Femur (tissue), 1 donor: ENCODE measurements around the gene UGT1A7.

Experiments
- DNase-seq: peaks from one replicate; pipeline ENCODE4 v3.0.0-alpha.2; 2017

UGT1A7 gene

DNA sequence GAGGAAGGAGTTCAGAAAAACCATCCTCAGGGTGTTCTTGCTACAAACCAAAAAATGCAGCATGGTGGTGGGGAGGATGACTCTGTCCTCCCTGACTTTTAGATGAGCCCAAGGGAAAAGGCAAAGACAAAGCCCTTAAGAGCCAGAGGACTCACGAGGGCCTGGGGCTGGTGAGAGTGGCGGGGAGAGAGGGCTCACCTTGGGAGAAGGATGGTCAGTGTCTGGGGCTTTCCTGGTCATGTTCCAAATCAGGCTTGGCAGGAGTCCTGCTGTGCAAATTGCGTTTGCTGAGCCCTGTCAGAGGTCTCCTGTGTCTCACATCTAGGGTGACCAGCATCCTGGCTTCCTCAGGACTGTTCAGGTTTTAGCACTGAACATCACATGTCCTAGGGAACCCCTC, 83.1 kb downstream of the UGT1A7 start:
- no peak for DNase-seq

DNA sequence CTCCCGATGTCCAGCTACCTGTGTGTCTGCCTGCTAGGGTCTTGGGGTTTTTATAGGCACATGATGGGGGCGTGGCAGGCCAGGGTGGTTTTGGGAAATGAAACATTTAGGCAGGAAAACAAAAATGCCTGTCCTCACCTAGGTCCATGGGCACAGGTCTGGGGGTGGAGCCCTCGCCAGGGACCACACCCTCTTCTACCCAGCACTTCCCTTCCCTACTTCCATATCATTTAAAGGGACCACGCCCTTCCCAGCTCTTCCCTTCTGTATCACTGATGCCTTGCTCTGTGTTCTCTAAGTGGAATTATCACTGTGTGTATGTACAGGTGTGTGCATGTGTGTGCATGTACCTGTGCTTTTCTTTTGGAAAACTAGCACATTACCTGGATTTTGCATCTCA, 84.7 kb downstream of the UGT1A7 start:
- DNase-seq: no peak

DNA sequence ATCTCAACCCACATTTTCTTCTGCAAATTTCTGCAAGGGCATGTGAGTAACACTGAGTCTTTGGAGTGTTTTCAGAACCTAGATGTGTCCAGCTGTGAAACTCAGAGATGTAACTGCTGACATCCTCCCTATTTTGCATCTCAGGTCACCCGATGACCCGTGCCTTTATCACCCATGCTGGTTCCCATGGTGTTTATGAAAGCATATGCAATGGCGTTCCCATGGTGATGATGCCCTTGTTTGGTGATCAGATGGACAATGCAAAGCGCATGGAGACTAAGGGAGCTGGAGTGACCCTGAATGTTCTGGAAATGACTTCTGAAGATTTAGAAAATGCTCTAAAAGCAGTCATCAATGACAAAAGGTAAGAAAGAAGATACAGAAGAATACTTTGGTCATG, 86.4 kb downstream of the UGT1A7 start:
- no peak for DNase-seq

DNA sequence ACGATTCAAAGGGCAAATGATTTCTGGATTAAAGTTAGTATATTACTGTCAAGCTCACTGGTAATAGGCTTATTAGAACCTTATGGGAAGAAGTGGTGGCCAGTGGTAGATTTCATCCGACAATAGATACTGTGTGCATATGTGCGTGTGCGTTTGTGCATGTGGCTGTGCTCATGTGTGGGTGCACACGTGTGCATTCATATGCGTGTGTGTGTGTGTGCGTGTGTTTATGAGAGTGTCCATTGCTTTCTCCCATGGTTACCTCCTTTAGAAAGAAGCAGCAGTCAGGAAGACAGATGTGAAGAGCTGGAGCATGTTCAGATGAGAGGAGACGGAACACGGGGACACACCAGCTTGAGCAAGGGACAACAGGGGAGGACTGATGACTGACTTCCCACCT, 87.6 kb downstream of the UGT1A7 start:
- no peak for DNase-seq

DNA sequence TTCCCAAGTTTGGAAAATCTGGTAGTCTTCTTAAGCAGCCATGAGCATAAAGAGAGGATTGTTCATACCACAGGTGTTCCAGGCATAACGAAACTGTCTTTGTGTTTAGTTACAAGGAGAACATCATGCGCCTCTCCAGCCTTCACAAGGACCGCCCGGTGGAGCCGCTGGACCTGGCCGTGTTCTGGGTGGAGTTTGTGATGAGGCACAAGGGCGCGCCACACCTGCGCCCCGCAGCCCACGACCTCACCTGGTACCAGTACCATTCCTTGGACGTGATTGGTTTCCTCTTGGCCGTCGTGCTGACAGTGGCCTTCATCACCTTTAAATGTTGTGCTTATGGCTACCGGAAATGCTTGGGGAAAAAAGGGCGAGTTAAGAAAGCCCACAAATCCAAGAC, 90.5 kb downstream of the UGT1A7 start:
- no peak for DNase-seq

DNA sequence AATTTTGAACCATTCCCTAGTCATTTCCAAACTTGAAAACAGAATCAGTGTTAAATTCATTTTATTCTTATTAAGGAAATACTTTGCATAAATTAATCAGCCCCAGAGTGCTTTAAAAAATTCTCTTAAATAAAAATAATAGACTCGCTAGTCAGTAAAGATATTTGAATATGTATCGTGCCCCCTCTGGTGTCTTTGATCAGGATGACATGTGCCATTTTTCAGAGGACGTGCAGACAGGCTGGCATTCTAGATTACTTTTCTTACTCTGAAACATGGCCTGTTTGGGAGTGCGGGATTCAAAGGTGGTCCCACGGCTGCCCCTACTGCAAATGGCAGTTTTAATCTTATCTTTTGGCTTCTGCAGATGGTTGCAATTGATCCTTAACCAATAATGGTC, 90.9 kb downstream of the UGT1A7 start:
- no peak for DNase-seq

DNA sequence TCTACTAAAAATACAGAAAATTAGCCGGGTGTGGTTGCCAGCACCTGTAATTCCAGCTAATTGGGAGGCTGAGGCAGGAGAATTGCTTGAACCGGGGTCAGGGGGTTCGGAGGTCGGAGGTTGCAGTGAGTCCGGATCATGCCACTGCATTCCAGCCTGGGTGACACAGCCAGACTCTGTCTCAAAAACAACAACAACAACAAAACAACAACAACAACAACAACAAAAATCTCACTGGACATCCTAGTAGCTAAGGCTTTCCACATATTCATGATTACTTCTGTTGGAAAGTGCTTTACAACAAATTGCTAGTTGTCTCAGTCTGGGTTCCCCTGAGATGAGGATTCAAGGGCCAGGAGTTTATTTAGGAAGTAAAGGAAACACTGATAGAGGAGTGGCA, 92.2 kb downstream of the UGT1A7 start:
- no peak for DNase-seq

DNA sequence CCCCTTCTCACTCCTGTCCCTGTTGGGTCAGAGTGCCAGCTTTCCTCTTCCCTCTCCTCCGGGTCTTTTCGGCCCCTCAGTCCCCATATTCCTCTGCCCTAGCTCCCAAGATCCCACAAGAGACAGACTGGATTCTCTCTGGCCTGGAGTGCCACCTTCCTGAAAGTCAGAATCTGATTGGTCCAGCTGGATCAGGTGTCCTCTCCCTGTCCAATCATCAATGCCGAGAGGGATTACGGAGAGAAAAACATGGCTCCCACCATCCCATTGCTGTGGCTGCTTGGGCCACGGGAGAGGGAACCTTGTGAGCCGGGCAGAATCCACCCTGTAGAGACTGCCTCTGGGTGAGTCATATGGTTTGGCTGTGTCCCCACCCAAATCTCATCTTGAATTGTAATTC, 93.7 kb downstream of the UGT1A7 start:
- DNase-seq: no peak

DNA sequence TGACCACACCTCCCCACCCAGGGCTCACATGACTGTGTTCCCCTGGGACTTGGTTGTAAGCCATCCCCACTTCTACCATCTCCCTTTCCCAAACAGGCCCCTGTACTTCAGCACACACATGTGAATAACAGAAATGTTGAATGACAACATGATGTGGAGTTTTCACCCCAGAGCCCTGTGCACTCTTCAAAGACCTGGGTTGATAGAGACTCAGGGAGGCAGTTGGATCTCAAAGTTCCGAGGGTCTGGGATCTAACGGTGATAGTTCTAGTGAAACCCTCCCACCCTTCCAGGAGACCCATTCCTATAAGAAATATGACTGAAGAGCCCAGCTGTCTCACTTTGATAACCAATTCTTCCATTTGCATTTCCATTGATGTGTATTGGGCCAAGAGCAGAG, 96.3 kb downstream of the UGT1A7 start, which contains the start of gene MROH2A:
TSS of gene MROH2A (plus strand) at position 301 of the 400 bp plus-strand sequence. CDS start 1,029 bp downstream, outside the sequence.
- DNase-seq: no peak

DNA sequence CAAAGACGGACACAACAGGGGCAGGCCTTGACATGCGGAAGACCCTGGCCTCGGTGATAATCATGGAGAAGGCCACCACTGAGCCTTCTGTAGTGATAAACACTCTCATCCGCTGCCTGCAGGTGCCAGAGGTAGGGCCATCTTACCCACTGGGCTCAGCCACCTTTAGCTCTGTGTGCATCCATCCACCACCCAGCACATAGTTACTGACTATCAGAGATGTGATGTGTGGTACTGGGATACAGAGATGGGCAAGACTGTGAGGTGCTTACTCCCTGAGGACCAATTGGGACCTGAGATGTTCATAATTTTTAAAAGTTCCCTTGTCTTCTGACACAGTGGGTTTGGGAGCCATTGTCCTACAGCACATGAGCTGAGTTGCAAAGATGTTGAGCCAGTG, 98.0 kb downstream of the UGT1A7 start:
- DNase-seq: no peak

DNA sequence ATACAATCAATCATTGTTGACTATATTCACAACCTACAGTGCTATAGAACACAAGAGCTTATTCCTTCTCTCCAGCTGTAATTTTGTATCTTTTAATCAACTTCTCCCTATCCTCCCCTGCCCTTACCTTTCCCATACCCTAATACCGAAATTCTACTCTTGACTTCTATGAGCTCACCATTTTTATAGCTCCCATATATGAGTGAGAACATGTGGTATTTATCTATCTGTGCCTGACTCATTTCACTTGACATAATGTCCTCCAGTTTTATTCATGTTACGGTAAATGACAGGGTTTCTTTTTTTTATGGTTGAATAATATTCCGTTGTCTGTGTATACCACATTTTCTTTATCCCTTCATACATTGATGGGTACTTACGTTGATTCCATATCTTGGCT, 99.1 kb downstream of the UGT1A7 start:
- DNase-seq: no peak

DNA sequence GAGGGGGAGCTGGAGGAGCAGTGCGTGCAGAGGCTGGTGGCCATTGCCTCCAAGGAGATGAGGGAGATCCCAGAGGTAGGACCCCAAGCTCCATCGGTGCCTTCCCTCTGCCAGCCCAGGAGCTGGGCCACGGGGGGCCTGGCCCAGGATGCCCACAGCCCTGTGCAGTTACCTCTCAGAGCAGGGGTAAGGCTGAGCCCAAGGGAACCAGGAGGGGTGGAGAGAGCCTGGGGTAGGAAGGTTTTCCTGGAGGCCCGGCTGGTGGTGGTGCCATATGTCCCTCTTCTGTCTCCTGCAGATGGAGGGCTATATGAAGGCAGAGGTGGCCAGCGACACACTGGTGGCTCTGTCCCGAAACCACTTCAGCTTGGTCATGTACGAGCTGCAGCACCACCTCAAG, 107.9 kb downstream of the UGT1A7 start:
- no peak for DNase-seq

DNA sequence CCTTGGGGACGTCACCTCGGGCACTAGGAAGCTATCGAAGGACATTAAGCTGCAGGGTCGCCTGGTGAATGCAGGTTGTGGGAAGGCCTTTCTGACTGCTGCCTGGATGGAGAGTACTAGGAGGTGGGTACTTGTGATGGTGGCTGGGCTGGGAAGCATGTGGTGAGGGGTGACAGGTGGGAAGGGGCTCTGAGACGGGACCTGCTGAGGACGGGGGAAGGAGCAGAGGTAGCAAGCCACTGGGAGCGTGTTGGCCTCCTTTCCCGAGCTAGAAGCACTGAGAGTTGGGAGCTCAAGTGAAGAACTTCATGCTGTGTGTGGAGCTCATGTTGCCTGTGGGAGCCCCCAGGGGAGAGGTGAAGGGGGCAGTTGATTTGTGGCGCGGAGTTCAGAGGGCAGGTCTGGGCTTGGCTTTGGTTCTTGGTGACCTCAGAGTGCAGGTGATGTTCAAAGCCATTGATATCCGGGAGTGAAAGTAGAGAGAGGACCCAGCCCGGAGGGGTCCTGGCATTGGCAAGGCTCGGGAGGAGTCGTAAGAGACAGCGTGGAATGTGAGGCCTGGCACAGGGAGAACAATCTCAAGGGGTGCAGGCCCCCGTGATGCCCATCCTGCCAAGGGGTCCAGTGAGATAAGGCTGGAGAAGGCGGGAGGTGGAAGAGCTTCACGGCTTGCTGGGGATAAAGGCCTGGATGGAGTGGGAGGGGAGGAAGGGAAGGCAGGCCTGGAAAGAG, 109.6 kb downstream of the UGT1A7 start:
- no peak for DNase-seq

DNA sequence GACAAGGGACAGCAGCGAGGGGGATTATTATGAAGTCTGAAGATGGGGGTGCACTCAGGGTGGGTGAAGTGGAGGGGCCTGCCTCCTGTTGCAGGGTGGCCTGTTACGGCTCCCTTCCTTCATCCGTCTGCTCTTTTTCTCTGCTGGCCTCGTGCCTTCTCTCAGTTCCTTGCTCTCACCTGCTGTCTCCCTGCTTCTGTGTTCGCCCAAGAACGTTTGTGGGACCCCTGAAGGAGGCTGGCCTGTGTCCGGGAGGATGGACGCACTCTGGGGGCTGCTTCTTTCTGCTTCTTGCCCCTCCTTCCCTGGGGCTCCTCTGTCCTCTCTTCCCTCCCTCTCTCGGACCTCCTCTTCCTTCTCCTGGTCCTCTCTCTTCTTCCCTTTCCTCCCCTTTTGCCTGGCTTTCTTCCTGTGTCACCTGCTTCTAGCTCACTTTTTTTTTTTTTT, 110.2 kb downstream of the UGT1A7 start:
- DNase-seq: no peak

DNA sequence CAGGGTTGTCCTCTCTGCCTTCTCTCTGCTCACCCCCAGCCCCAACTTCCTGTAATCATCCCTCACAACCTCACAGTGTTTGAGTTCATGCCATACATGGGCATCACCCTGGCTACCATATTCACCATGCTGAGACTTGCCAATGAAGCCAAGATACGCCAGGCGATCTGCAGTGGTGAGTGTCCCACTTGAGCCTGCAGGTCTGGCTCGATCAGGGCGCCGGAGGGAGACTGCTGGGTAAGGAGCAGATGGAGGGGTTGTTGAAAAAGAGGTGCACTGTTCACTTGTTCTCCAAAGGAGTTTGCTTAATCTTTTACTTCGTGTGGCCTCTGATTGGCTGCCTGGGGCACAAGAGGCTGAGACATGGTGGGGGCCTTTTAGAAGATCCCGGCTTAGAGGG, 111.0 kb downstream of the UGT1A7 start:
- DNase-seq: no peak

DNA sequence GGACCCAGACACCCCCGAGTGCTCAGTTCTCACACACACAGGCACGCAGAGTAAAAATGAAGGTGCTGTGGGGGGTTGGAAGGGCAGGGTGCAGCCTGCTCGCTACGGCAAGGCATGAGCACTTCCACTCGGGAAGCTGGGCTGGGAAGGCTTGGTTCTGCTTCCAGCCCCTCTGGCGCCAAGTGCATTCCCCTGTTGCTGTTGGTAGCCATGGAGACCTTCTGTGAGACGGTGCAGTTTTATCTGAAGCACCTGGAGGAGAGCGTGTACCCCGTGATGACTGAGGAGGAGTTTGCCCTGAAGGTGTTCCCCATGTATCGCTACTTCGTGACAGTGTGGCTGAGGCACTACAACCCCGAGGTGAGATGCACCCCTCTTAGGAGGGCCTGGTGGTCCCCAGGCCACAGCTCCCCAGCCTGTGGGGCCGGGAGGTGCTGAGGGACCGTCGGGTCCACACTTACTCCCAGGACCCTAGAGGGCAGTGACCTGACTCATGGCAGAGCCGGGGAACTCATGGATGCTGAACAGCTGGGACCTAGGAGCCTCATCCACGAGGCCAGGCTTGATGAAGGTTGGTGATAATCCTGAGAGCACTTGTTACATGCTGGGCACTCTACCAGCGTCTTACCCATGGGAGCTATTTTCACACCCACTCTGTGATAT, 111.9 kb downstream of the UGT1A7 start:
- DNase-seq: no peak

DNA sequence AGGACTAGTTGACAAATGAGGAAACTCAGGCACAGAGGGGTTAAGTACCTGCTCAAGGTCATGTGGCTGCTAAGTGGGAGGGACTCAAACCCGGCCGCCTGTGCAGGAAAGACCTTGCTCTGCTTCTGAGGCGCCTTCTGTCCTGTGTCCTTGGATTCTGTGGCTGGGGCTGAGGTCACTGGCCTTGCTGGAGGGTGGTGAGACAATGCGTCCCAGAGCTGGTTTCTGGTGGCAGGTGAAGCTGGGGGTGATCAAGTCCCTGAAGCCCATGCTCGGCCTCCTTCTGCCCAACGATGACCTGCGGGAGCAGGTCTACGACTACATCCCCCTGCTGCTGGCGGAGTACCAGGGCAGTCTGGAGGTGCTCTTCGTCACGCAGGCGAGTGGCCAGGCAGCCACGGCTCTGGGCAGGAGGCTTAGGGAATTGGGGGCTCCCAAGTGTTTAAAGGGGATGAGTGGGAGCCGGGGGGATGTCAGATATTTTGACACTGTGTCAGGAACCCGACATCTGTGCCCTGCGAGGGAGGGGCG, 112.5 kb downstream of the UGT1A7 start:
- DNase-seq: no peak

DNA sequence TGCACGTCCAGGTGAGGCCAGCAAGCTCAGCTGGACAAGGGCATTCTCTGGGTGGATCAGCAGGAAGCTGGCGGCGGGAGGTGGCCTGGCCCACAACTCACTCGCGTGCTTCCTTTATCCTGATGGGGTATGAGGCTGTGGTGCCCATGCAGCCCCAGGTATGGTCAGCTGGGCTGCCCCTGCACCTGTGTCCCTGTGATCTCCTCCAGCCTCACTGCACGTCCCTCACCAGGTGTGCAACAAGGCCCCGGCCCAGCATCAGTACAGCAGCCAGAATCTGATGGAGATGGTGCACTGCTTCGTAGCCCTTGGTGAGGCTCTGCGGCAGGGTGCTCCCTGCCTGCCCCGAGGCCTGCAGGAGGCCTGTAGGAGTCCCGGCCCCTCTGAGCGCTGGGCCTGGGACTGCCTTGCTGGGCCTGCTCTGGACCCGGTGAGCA, 114.1 kb downstream of the UGT1A7 start:
- no peak for DNase-seq

DNA sequence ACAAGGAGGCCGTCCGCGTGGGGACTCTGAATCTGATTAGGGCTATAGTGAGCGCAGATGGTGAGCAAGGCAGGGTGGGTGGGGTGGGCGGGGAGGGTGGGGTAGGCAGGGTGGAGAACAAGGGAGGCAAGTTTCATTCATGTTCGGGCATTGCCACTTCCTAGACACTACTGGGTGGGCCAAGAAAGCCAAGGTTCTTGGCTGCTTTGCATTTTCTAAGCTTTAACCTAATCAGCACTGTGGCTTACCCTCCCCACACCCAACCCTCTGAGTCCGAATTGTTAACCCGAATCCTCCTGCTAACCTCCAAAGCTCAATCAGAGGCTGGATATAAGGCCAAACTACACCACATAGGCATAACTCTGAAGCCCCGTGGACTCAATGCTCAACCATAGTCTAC, 114.6 kb downstream of the UGT1A7 start:
- DNase-seq: no peak

DNA sequence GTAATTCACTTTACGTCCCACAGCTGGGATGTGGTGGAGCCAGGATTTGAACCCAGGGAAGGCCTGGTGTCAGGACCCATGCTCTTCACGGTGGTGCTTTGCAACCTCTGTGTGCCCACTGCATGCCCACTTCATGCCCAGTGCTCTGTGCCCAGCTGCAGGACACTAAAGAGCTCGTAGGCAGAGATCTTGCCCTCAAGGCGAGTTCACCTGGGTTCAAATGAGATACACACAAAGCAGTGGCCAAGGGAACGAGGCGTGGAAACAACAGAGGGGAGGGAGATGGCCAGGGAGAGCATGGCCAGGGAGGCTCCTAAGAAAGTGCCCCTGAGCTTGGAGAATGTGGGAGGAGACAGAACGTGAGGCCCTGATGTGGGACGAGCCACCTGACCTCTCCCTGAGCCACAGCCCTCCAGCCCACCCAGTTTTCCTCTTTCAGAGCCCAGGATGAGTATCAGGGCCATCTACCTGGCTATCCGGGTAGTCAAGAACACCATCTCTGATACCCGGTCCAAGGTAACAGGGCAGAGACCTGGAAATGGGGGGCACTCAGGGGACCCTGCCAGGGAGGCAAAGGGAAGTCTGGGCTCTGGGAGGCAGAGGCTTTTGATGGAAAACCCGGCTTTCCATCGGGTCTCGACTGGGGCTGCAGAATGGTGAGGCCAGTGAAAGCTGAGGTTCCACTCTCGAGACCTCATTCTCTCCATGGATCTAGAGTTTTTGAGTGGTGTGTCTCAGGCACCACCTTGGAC, 116.8 kb downstream of the UGT1A7 start:
- peak; percentile 2 for DNase-seq

DNA sequence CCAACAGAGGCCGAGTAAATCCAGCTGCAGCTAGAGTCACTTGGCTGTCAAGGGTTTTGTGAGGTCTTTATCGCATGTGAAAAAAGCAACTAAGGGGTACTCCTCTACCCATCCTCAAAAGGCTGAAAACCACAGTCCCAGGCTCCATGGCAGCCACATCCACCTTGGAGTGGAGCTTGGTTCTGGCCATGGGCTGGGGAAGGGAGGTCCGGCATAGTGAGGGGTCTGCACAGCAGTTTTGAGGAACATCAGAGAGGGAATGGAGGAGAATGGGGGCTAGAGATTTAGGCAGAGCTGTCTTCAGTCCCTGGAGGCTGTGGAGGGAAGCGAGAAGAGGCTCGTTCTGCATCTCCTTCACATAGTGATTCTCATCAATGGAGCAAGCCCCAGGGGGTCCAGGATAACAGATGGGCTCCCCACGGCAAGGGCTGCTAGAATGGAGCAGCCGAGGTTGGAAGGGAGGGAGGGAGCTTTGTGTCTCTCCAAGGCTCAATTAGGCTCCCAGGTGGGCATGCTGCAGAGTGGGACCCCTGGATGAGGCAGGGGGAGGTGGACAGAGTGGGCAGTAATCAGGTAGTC, 117.5 kb downstream of the UGT1A7 start:
- DNase-seq: no peak

DNA sequence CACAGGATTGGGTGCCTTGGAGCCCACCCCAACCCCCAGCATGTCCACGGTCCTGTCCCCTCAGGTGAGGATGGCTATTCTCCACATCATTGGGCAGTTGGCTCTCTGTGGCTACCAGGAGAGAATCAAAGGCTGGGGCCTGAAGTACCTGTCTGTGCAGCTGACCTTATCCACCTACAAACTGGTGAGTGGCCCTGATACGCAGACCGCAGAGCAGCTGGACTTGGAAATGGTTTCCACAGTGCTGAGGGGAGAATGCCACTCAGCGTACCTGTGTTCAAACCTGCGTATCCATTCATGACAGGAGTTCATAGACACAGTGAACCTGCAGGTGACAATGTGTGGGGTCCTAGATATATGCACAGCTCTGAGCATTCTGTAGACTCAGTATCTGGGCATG, 118.0 kb downstream of the UGT1A7 start:
- no peak for DNase-seq

DNA sequence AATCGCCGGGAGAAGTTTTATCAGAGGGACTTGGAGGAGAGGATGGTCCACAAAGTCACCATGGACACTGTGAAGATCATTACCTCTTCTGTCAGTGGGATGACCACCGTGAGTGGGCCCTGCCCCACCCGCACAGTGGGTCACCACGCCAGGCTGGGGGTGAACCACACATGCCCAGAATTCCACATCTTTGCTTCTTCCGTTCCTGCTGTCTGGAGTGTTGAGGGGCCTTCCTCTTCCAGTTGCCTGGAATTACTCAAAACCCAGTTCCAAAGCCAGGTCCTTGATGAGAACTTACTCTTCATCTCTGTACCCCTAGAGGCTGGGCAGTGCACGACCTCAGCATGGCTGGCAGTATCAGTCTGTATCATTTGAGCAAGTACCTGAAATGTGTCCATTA, 118.5 kb downstream of the UGT1A7 start:
- no peak for DNase-seq
